GM19438 (cell line): ENCODE results near the gene LILRB3.
"Not testable (repeated sequence)": the region's sequence is repeated elsewhere in the genome, so short reads cannot be mapped to it uniquely, and the experiment has no call there.

Experiments
- ATAC-seq: cut with Tn5 transposase; IDR thresholded peaks from one replicate; pipeline ENCODE4 v1.9.1; 2021; ENCODE audit warnings: low read depth; ENCODE audit not compliant: unreplicated experiment

Gene LILRB3

DNA sequence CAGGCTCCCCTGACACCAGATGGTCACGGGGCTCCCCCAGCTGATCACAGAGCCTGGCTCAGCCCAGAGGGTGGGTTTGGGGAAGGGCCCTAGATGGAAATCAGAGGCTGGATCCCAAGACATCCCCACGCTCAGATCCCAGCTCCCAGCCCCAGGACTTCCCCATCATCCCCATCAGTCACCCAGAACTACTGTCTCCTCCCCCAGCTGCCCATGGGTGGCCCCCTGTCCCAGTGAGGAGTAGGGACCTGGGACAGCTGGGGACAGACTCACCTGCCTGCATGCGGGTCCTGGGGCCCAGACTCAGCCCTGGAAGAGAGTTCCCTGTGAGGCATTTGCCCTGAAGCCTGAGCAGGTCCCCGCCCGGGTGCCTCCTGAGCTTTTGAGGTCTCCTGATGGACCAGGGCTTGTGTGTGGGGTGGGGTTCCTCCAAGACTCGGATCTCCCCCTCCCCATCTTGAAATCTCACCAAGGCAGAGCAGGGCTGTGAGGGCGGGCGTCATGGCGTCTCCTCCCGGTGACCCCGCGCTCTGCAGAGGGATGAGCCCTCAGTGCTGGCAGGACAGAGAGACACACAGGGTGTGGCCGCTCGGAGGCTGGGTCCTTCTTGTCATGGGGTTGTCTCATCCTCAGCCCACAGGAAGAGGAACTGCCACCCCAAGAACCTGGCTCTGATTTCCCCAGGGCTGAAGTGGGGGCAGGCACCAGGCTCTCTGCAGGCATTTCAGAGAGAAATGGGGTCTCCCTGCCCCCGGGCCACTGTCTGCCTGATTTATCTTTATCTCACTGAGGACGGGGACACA lies at the start of gene LILRB3:
Gene LILRB3, minus strand, starts transcription at position 534 of the 803 bp plus-strand sequence. Its CDS starts 31 bp downstream, at position 503.
- ATAC-seq = not testable (repeated sequence)

DNA sequence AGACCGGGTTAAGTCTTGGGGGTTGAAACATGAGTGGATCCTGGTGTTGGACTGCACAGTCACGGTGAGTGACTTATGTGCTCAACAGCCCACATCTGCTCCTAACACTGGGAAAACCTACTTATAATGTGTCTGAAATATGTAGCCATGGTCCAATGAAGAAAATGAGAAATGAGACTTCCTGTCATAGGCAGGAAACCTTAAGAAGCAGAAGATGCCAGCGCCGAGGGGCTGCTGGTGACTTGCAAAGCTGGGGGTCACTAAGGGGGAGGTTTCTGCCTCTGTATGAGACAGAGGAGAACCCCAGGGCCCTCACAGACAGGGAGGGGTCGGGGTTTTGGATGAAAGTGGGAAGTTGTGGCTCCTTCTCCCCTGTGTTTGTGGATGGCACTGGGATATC lies 49.4 kb upstream of the LILRB3 start:
- not testable (repeated sequence) for ATAC-seq

DNA sequence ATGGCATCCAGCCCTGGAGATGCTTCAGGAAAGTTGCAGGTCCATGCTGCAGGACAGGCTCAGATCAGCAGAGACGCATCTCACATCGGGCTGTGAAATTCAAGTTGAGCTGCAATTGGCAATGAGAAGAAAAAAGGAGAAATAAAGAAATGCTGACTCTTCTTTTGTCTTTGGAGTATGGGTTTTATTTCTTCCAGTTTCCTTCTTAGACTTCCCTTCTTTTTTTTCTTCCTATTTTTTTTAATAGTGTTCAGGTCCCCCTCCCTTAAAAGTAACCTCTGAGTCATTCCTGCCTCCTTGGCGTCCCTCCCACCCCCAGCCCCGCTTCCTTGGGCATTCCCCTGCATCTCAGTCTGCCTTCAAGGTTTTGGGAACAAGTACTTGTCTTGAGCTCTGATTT lies 48.8 kb upstream of the LILRB3 start:
- ATAC-seq = not testable (repeated sequence)

DNA sequence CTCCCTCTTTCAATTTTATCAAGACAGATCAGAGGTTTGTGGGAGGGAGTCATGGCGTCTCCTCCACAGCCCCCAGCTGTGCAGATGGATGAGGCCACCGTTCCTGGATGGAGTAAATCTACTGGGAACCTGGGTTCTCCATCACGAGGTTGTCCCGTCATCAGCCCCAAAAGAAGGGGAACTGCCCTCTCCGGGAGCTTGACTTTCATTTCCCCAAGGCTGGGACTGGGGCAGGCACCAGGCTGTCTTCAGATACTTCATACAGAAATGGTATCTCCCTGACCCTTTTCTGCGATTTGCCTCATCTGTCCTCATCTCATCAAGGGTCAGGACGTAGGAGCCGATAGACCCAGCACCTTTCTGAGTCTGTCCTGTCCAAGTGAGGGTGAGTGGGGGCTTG lies 48.3 kb upstream of the LILRB3 start:
- no peak for ATAC-seq

DNA sequence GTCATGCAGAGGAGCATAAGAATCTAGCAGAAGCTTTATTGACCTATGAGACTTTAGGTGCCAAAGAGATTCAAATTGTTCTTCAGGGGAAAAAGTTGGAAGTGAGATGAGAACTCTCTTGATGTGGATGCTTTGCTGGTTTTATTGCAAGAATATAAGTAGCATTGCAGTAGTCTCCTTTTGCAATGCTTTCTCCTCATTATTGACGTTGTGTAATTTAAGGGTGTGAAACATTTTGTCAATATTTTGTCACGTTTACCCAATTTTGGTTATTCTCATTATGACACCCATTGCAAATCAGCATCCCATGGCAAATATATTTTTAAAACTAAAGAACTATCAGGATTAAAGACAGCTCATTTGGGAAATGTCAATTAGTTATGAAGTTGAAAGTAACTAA lies 46.1 kb upstream of the LILRB3 start:
- ATAC-seq = no peak

DNA sequence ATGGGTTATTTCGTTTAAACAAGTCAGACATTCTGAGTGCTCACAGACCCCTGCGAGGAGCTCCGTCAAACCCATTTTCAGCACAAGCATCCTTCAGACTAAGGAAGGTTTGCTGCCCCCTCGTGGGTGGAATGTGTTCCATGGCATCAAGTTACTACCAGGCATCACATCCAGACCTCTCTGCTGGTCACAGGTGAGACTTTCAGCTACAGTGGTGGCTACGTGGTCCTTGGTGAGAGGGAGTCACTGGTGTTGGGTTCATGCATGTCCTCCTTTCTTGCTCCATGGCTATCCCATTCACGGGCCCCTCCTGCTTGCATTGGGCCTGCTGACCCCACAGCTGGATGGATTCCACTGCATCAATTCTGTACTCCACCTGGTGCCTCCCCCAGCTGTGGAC lies 43.3 kb upstream of the LILRB3 start:
- ATAC-seq = no peak

DNA sequence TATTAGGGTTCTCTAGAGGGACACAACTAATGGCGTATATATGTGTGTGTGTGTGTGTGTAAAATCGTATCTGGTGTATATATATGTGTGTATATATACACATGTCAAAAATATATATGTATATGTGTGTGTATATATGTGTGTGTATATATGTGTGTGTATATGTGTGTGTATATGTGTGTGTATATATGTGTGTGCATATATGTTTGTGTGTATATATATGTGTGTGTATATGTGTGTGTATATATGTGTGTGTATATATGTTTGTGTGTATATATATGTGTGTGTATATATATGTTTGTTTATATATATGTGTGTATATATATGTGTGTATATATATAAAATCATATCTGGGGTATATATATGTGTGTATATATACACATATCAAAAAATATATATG lies 39.7 kb upstream of the LILRB3 start:
- no peak for ATAC-seq

DNA sequence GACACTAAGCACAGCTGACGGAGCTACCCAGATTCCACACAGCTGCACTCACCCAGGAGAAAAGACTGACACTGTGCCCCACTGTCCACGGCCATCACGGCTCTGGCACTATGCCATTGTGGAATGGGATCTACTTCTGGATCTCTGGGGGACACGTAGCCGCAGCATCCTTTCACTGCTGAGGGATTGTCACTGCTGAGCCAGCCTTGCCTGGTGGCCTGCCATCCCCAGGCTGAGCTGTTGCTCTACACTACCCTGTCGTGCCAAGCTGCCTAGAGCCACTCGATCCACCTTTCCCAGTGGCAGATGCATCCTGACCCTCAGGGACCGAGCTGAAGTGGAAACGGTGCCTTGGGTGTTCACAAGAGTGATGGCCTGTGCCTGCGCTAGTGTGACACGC lies 39.3 kb upstream of the LILRB3 start:
- ATAC-seq = no peak

DNA sequence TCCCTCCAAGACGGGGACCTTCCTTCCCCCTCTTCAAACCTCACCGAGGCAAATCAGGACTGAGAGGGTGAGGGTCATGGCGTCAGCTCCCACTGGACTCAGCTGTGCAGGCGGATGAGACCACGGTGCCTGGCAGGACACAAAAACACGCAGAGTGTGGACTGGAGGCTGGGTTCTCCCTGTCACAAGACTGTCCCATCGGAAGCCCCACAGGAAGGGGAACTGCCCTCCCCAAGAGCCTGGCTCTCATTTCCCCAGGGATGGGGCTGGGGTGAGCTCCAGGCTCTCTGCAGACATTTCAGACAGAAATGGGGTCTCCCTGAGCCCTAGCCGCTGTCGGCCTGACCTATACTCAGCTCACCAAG lies 34.3 kb upstream of the LILRB3 start, which contains the start of gene LILRB5:
Gene LILRB5, minus strand, starts transcription at position 158 of the 365 bp plus-strand sequence. Its CDS starts 80 bp downstream, at position 78.
- no peak for ATAC-seq

DNA sequence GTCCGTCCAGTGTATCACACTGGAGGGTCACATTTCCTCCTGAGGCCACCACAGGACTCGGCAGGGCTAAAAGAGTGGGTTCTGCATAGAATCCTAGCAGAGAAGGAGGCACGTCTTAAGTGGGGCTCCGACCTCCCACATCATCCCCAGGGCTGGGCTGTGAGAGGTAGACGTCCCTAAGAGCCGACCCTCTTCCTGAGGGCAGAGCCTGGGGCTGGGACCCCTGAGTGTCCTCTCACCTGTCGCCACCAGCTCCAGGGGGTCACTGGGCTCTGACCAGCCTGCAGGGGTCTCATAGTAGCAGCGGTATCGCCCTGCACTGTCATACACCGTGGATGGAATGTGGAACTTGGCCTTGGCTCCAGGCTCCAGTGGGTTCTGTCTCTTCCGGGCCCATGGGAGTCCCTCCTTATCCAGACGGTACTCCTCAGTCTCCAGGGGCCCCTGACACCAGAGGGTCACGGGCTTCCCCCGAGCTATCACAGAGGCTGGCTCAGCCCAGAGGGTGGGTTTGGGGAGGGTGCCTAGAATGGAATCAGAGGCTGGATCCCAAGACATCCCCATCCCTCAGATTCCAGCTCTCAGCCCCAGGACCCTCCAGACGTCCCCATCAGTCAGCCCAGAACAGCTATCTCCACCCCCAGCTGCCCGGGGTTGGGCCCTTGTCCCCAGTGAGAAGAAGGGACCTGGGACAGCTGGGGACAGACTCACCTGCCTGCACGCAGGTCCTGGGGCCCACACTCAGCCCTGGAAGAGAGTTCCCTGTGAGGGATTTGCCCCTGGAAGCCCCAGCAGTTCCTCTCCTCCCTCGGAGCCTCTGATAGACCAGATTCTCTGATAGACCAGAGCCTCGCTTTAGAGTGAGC lies 33.7 kb upstream of the LILRB3 start:
- no peak for ATAC-seq

DNA sequence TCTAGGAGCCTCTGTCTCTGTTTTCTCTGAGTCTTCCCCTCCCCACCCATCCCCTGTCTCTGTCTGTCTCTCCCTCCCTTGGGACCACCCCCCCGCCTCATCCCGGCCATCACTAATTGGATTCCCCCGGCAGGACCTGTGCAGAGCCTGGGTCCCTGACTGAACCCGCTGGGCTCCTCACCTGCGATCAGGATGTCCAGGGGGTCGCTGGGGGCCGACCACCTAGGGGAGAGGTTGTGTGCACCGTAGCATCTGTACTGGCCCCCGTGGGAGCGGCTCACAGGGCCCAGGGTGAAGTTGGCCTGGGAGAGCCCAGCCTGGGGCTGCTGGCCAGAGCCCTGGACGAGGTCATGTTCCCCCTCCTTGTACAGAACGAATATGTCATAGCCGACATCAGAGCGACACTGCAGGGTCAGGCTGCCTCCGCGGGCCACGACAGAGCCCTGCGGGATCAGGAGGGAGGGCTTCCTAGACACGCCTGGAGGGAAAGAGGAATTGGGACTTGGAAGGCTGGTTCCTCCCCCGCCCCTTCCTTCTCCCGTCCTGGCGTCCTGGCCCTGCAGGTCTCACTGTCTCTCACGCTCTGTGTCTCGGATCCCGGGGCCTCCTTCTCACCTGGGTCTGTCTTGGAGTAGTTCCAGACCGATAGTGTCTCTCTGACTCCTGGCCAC lies 32.4 kb upstream of the LILRB3 start:
- no peak for ATAC-seq

DNA sequence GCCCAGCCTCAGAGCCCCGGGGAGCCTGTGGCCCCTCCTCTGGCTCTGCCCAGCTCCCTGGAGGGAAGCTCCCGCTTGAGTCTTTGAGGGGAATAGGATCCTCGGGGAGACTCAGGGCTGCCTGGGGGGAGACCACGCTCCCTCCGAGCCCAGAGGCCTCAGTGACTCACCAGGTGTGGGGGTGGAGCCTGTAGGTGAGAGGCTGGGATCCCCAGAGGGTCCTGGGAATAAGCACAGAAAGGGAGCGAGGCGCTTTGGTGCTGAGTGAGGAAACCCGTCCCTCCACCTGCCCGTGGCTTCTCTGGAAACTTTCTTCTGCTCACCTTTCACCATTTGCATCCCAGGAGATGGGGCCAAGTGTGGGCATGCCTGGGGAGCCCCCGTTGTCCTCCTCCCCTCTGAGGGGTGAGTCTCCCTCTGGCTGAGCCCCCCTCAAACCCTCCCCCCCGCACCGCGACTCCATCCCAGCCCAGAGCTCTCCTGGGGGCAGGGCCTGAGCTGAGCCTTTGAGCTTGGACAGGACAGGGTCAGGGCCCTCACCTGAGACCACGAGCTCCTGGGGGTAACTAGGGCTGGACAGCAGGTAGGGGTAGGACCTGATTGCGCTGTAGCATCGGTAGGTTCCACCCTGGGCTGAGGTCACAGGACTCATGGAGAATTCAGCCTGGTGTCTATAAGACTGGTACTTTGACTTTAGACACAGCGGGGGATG lies 31.5 kb upstream of the LILRB3 start:
- ATAC-seq = no peak

DNA sequence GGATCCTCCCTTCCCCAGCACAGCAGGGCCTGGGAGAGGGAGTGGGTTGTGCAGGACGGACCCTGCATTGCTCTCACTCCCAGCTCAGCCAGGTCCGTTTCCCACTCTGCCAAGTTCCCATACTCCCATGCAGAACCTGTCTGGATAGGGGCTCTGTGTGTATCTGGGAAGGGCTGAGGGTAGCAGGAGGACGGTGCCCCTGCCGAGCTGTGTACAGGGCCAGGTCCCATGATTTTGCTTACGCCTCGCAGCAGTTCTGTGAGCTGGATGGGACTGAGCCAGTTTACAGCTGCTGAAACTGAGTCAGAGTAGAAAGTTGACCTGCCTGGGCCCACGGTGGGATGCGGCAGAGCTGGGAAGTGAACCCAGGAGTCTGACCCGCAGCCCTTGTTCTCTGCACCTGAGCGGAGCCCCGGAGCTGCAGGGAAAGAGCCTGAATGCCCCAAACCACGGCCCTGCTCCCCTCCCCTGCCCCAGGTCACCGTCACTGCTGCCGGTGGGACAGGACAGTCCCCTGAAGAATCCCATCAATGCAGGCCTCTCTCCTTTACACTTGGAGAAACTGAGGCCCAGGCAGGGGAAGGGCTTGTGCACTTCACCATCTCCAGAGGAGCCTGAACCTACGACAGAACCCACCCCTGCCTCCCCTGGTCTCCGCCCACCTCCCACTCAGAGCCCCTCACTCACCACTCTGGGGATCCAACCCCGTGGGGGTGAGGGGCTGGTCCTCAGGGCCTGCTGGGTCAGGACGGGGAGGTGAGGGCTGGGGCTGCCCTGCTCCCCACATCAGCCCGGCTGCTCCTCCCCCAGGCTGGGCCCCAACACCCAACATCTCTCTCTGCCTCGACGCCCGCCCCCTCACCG lies 30.8 kb upstream of the LILRB3 start:
- ATAC-seq = no peak

DNA sequence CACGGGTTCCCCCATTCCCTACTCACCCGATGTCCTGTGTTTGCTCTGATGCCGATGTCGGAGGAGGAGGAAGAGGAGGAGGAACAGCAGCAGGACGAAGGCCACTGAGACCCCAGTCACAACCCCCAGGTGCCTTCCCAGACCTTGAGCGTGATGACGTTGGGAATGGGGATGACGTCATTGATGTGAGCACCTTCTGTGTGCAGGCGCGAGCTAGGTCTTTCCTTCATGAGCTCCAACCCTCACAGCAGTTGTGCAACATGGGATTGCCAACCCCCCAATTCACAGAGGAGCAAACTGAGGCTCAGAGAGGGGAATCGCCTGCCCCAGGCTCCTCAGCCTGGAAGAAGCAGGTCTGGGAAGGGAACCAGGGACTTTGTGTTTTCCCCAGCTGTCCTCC lies 30.0 kb upstream of the LILRB3 start:
- no peak for ATAC-seq

DNA sequence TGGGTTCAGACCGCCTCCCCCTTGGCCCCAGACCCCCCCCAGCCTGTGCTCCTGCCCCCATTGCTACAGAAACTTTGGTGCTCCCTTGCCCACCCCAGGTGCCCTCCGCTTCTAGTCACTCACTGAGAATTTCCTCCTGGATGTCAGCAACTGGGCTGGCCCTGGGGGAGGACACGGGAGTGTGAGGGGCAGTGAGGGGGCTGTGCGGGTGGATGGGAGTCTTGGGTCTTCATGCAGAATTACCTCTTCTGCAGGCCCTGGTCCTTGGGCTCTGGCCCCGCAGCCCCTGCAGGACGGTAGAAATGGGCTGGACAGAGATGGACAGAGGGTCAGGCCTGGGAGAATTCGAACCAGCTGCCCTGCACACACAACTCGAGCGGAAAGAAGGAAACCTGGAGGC lies 29.4 kb upstream of the LILRB3 start:
- ATAC-seq = no peak

DNA sequence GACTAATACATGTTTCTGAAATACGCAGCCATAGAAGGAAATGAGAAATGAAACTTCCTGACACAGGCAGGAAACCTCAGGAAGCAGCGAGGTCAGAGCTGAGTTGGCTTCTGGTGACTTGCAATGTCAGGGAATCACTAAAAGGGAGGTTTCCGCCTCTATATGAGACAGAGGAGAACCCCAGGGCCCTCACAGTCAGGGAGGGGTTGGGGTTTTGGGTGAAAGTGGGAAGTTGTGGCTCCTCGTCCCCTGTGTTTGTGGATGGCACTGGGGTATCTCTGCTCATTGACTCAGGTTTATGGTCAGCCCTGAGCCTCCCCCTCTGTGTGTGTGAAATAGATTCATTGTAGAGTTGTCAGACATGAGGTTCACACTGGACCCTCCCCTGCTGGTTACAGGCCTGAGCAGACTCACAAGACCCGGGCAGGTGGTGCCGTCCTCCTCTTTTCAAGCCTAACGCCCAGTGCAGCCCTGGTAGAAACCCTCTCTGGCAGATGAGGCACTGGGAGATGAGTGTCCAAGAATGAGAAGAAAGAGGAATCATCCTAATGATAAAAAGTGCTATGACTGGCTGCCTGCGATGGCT lies 25.3 kb upstream of the LILRB3 start:
- ATAC-seq = no peak

DNA sequence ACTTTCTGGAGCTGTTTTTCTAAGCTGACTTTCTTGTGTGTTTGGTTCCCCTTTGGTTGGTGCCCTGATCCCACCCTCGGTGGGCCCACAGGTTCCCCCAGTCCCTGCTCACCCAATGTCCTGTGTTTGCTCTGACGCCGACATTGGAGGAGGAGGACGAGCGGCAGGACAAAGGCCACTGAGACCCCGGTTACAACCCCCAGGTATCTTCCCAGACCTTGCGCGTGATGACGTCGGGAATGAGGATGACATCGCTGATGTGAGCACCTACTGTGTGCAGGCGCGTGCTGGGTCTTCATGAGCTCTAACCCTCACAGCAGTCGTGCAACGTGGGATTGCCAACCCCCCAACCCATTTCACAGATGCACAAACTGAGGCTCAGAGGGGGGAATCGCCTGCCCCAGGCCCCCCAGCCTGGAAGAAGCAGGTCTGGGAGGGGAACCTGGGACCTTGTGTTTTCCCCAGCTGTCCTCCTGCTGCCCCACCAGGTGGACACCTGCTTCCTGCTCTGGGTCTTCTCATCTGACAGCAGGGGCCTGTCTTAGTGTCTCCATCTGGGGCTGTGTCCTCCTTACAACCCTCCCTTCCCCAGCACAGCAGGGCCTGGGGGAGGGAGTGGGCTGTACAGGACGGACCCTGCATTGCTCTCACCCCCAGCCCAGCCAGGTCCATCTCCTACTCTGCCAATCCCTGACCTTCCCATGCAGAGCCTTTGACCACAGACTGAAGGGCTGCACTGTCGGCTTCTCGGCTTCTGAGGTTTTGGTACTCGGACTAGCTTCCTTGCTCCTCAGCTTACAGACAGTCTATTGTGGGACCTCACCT lies 24.5 kb upstream of the LILRB3 start:
- no peak for ATAC-seq

DNA sequence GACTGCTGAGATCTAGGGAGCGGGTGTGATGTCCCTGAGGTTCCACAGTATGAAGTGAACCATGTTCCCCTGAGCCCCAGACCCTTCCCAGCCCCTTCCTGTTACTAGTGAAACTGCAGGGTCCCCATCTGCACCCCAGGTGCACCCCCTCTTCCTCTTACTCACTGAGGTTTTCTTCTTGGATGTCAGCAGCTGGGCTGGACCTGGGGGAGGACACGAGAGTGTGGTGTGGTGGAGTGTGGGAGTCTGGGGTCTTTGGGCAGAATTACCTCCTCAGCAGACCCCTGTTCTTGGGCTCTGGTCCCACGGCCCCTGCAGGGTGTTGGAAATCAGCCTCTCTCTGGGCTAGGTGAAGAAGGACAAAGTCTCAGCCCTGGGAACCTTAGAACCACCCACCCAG lies 23.1 kb upstream of the LILRB3 start:
- ATAC-seq = no peak
